K562 (cell line): ENCODE measurements around the gene FUT2.

Experiments used
- ADNP ChIP-seq: fragments of 200-800 bp; sonication (Bioruptor generic); IDR thresholded peaks from 2 replicates; pipeline ENCODE4 v1.6.1; 2016; ENCODE audit warnings: missing genetic modification characterization, missing compliant biosample characterization
- MXI1 ChIP-seq: IDR thresholded peaks from 2 replicates; pipeline ENCODE4 v1.6.1; 2011; ENCODE audit warnings: low read depth, mild to moderate bottlenecking, improper control_type of control experiment, low read length
- PCBP2 ChIP-seq: fragments of 200-400 bp; formaldehyde crosslinking; IDR thresholded peaks from 2 replicates; pipeline ENCODE4 v1.6.1; 2018; ENCODE audit warnings: low read length, low read depth, mild to moderate bottlenecking, moderate library complexity; ENCODE audit not compliant: poor library complexity, severe bottlenecking
- RCOR1 ChIP-seq, 2 experiments: IDR thresholded peaks; 2 replicates each; pipeline ENCODE4 v1.6.1; 2012; ENCODE audit warnings: low read depth in 2 of 2, low read length in 2 of 2, borderline replicate concordance in 1 of 2, improper control_type of control experiment in 1 of 2
- ZC3H11A ChIP-seq: IDR thresholded peaks from 2 replicates; pipeline ENCODE4 v1.6.1; 2012; ENCODE audit warnings: low read depth, low read length, improper control_type of control experiment
- TF ChIP-seq, protein P1 (sequence below): sonication (generic); formaldehyde crosslinking; IDR thresholded peaks from 2 replicates; pipeline ENCODE4 v1.8.1; 2022; ENCODE audit warnings: missing genetic modification reagents

DNA sequence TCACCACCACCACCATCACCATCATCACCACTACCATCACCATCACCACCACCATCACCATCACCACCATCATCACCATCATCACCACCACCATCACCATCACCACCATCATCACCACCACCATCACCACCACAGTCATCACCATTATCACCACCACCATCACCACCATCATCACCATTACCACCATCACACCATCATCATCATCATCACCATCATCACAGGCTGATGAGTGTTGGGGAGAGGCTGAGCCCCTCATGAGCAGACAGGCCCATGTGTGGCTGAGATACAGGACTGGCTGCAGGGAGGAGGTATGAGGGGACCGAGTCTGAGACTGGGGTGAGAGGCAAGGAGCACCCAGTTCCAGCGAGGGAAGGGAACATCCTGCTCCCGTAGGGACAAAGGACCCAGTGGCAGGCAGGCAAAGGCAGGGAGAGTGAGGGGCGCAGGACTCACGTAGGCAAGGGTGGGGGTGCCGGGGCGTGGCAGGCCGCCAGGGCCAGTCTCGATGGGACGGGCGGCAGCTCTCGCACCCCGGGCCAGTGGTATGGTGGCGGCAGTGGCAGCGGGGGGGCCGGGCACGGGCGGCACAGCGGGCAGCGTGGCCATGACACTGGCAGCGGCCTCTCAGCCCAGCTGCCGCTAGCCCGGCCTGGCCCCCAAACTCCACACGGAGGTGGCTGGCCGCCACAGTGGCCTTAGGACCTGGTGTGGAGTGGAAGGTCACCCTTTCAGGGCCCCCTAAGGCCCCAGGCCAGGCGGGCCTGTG lies 25.7 kb upstream of the FUT2 start:
- no peak for TF ChIP-seq MXI1
- no peak for TF ChIP-seq PCBP2
- TF ChIP-seq, protein P1, sequence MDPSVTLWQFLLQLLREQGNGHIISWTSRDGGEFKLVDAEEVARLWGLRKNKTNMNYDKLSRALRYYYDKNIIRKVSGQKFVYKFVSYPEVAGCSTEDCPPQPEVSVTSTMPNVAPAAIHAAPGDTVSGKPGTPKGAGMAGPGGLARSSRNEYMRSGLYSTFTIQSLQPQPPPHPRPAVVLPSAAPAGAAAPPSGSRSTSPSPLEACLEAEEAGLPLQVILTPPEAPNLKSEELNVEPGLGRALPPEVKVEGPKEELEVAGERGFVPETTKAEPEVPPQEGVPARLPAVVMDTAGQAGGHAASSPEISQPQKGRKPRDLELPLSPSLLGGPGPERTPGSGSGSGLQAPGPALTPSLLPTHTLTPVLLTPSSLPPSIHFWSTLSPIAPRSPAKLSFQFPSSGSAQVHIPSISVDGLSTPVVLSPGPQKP (CRISPR knock-in tag), result no peak
- no peak for TF ChIP-seq ADNP (tag)
- TF ChIP-seq RCOR1 (IDR thresholded peaks at IDR 0.05; ENCODE audit: borderline replicate concordance in 1 of 2, low read depth in 2 of 2, low read length in 2 of 2), result no peak
- no peak for TF ChIP-seq ZC3H11A
